ENCODE results near the gene COX18.

- TF ChIP-seq CTCF (IDR thresholded peaks at IDR 0.05) (no peak), POLR2AphosphoS5 (IDR thresholded peaks at IDR 0.05; ENCODE audit: low read depth, low read length) (no peak), SIN3A (IDR thresholded peaks at IDR 0.05; ENCODE audit: borderline replicate concordance, insufficient read depth, low read depth, low read length) (no peak)
Observed at GRCh38 chr4:73007526-73008100, 61.9 kb downstream of the COX18 start.
